Neural crest cell (in vitro differentiated cells): ENCODE data around the gene SIGLEC9. TPM values are rescaled to one million over a fixed set of nuclear protein-coding genes. Genes with fewer than 3 reads are reported as not detected.

Experiments
- DNase-seq: peaks from one replicate; pipeline ENCODE4 v3.0.0; 2021; ENCODE audit warnings: low read depth, mixed read lengths, low spot score
- H3K27ac Mint-ChIP-seq: one replicate; pipeline ENCODE4 v1.8.0; 2021; ENCODE audit warnings: mild to moderate bottlenecking, mixed read lengths; ENCODE audit not compliant: unreplicated experiment
- H3K27me3 Mint-ChIP-seq: 2 replicates; pipeline ENCODE4 v1.8.0; 2021; ENCODE audit warnings: low read depth, mild to moderate bottlenecking, mixed read lengths
- H3K36me3 Mint-ChIP-seq: 2 replicates; pipeline ENCODE4 v1.8.0; 2021; ENCODE audit warnings: low read depth, mild to moderate bottlenecking, mixed read lengths
- H3K4me1 Mint-ChIP-seq: 2 replicates; pipeline ENCODE4 v1.8.0; 2021; ENCODE audit warnings: mixed read lengths
- H3K4me3 Mint-ChIP-seq: one replicate; pipeline ENCODE4 v1.8.0; 2021; ENCODE audit warnings: mild to moderate bottlenecking, mixed read lengths
- H3K9me3 Mint-ChIP-seq: 2 replicates; pipeline ENCODE4 v1.8.0; 2021; ENCODE audit warnings: mixed read lengths
- long read RNA-seq: library from polyadenylated mRNA; unstranded; transcript quantifications from one replicate; pipeline ENCODE4 v2.0.0, GENCODE V29; 2020
- total RNA-seq: library from RNA; stranded (reverse); gene quantifications from 2 replicates; pipeline ENCODE4 v1.2.1, GENCODE V29; 2021
- TF ChIP-seq, protein P1 (sequence below): fragments of 200-600 bp; sonication (generic); conservative IDR thresholded peaks from 2 replicates; pipeline ENCODE4 v1.5.0; 2021; ENCODE audit warnings: antibody characterized with exemption, mild to moderate bottlenecking

The SIGLEC9 gene
- not detected in 2 replicates for total RNA-seq
- long read RNA-seq = 0 reads

DNA sequence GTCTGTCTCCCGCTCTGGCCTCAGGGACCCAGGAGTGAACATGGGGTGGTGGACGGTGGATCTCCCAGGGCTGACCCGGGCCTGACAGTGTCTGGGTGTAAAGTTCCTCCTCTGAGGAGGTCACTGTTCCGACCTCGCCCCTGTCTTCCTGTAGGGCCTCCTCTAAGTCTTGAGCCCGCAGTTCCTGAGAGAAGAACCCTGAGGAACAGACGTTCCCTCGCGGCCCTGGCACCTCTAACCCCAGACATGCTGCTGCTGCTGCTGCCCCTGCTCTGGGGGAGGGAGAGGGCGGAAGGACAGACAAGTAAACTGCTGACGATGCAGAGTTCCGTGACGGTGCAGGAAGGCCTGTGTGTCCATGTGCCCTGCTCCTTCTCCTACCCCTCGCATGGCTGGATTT lies at the start of gene SIGLEC9:
SIGLEC9 (plus strand) TSS at position 178 of the 400 bp plus-strand sequence; CDS start at position 247, 69 bp downstream.
- H3K4me3 Mint-ChIP-seq = no peak within 1 kb of the TSS
- no peaks in the 10 kb centered on the region for H3K36me3 Mint-ChIP-seq
- H3K9me3 Mint-ChIP-seq = no peaks in the 10 kb centered on the region
- TF ChIP-seq, protein P1, sequence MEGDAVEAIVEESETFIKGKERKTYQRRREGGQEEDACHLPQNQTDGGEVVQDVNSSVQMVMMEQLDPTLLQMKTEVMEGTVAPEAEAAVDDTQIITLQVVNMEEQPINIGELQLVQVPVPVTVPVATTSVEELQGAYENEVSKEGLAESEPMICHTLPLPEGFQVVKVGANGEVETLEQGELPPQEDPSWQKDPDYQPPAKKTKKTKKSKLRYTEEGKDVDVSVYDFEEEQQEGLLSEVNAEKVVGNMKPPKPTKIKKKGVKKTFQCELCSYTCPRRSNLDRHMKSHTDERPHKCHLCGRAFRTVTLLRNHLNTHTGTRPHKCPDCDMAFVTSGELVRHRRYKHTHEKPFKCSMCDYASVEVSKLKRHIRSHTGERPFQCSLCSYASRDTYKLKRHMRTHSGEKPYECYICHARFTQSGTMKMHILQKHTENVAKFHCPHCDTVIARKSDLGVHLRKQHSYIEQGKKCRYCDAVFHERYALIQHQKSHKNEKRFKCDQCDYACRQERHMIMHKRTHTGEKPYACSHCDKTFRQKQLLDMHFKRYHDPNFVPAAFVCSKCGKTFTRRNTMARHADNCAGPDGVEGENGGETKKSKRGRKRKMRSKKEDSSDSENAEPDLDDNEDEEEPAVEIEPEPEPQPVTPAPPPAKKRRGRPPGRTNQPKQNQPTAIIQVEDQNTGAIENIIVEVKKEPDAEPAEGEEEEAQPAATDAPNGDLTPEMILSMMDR = no peak
- H3K27me3 Mint-ChIP-seq = peaks cover 23% of the 10 kb centered on the region
- no peak within 1 kb of the TSS for H3K27ac Mint-ChIP-seq
- no peak for DNase-seq
- no peaks in the 10 kb centered on the region for H3K4me1 Mint-ChIP-seq

DNA sequence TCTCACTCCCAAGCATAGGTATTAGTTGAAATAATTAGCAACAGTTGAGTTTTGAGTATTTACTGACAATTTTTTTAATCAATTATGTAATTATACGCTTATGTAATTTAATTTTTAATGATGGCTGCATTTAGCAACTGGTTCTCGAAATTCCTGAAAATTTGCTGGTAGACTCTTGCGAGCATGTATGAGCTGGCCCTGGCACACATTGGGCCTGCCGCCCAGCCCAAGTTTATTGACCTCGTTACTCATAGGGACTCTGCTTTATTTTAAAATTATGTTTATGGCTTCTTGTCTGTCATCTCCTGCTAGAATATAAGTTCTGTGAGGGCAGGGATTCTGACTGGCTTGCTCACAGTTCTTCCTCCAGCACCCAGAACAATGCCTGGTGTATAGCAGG lies 48.7 kb upstream of the SIGLEC9 start:
- Mint-ChIP-seq H3K4me3 (no peak overlapping the region), H3K9me3 (no peaks in the 10 kb centered on the region), H3K36me3 (no peaks in the 10 kb centered on the region), H3K4me1 (no peaks in the 10 kb centered on the region), H3K27me3 (peaks cover 12% of the 10 kb centered on the region), H3K27ac (no peak overlapping the region)
- DNase-seq = no peak
- TF ChIP-seq, protein P1 = no peak

DNA sequence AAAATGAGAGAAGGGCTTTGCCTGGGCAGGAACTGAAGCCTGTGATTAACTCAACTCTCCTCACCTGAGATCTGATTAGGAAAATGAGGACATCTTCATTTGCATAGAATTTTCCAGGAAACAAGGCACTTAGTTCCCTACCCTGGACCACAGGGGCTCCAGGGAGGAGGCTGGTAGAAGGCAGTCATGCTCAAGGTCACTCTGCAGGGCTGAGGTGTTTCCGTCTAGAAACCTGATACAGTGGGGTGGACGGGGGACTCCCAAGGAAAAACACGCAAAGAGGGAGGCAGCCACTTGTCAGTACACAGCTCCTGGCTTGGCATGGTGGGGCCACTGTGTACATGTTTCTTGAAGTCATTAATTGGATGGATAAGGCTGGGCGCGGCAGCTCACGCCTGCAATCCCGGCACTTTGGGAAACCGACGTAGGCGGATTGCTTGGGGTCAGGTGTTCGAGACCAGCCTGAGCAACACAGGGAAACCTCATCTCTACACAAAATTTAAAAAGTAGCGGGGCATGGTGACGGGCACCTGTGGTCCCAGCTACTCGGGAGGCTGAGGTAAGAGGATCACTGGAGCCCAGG lies 48.0 kb upstream of the SIGLEC9 start:
- Mint-ChIP-seq H3K4me3 (no peak overlapping the region), H3K4me1 (no peaks in the 10 kb centered on the region), H3K9me3 (no peaks in the 10 kb centered on the region), H3K27ac (no peak overlapping the region), H3K36me3 (no peaks in the 10 kb centered on the region), H3K27me3 (peaks cover 15% of the 10 kb centered on the region)
- TF ChIP-seq, protein P1 = no peak
- DNase-seq = no peak

DNA sequence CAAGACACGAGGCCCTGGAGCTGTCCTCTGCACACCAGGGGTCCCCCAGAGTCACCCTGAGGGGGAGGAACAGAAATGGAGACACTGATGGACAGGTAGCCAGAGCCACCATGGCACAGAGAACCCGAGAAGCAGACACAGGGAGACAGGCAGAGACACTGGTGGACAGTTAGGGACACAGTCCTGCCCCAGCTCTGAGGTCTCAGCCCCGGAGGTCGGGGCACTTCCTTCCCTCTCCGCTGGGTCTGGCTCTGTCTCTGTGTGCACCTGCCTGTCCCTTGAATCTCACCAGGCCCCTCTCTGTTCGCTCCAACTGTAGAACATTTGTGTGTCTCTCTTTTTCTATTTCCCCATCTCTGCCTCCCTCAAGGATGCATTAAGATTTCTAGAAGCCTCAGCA lies 46.6 kb upstream of the SIGLEC9 start:
- H3K36me3 Mint-ChIP-seq = no peaks in the 10 kb centered on the region
- DNase-seq = no peak
- no peak overlapping the region for H3K4me3 Mint-ChIP-seq
- H3K27ac Mint-ChIP-seq = no peak overlapping the region
- no peaks in the 10 kb centered on the region for H3K4me1 Mint-ChIP-seq
- H3K27me3 Mint-ChIP-seq = peaks cover 24% of the 10 kb centered on the region
- no peaks in the 10 kb centered on the region for H3K9me3 Mint-ChIP-seq
- TF ChIP-seq, protein P1 = no peak

DNA sequence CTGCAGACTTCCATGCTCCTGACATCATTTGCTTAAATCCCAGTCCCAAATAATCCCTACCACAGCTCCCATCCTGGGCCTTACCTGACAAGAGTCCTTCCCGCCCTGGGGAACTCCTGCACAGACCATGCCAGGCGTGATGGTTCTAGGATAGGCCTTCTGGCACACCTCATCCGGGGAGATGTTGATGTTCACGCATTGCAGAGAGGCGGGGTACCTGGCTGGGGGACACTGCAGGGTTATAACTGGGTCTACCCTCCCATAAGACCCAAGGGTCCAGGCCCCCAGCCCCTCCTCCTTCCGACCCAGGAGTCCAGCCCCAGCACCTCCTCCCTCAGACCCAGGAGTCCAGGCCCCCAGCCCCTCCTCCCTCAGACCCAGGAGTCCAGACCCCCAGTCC lies 46.0 kb upstream of the SIGLEC9 start:
- H3K9me3 Mint-ChIP-seq = no peaks in the 10 kb centered on the region
- DNase-seq = no peak
- no peaks in the 10 kb centered on the region for H3K36me3 Mint-ChIP-seq
- no peaks in the 10 kb centered on the region for H3K4me1 Mint-ChIP-seq
- no peak overlapping the region for H3K4me3 Mint-ChIP-seq
- peaks cover 28% of the 10 kb centered on the region for H3K27me3 Mint-ChIP-seq
- H3K27ac Mint-ChIP-seq = no peak overlapping the region
- TF ChIP-seq, protein P1 = no peak
